C4-2B (cell line): ENCODE results near the gene NLRP13.

ENCODE experiments used
- ZFX ChIP-seq: fragments of 450-650 bp; IDR thresholded peaks from 2 replicates; pipeline ENCODE4 v1.6.1; 2017
- TF ChIP-seq, protein P1 (sequence below): fragments of 450-650 bp; conservative IDR thresholded peaks from 2 replicates; pipeline ENCODE4 v1.5.1; 2017; ENCODE audit warnings: mild to moderate bottlenecking

- TF ChIP-seq, protein P1, sequence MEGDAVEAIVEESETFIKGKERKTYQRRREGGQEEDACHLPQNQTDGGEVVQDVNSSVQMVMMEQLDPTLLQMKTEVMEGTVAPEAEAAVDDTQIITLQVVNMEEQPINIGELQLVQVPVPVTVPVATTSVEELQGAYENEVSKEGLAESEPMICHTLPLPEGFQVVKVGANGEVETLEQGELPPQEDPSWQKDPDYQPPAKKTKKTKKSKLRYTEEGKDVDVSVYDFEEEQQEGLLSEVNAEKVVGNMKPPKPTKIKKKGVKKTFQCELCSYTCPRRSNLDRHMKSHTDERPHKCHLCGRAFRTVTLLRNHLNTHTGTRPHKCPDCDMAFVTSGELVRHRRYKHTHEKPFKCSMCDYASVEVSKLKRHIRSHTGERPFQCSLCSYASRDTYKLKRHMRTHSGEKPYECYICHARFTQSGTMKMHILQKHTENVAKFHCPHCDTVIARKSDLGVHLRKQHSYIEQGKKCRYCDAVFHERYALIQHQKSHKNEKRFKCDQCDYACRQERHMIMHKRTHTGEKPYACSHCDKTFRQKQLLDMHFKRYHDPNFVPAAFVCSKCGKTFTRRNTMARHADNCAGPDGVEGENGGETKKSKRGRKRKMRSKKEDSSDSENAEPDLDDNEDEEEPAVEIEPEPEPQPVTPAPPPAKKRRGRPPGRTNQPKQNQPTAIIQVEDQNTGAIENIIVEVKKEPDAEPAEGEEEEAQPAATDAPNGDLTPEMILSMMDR, result no peak
- no peak for TF ChIP-seq ZFX
These were observed 61.4 kb downstream of the NLRP13 start for GRCh38 chr19:55870736-55871135.
